WI38 (cell line): ENCODE data around the gene ZNF598.
A peak's percentile ranks its signal among the peaks of the same experiment; 100 is the strongest.

Experiments used
- H3K4me3 ChIP-seq: 2 replicates; pipeline ENCODE4 v1.5.1; 2011; ENCODE audit warnings: low read depth, mild to moderate bottlenecking, control low read depth, low read length
- CTCF ChIP-seq: IDR thresholded peaks from 2 replicates; pipeline ENCODE4 v1.5.1; 2012; ENCODE audit warnings: low read depth, mild to moderate bottlenecking, control low read depth, low read length

Gene ZNF598

GRCh38 chr16:1984347-1985225 lies 25.0 kb downstream of the ZNF598 start:
- no peak for TF ChIP-seq CTCF
- H3K4me3 ChIP-seq = peak overlapping the region; percentile 74

- peak within 1 kb of the TSS; percentile 74 for H3K4me3 ChIP-seq
- peak; percentile 27; the same call in 1 of the 2 replicates for TF ChIP-seq CTCF
Measured at GRCh38 chr16:1983544-1984346, 25.9 kb downstream of the ZNF598 start, which contains the start of gene GFER. TSS of gene GFER (plus strand) at chr16:1984193. CDS start at chr16:1984219, 26 bp downstream.

- no peak for TF ChIP-seq CTCF
- H3K4me3 ChIP-seq = peak overlapping the region; percentile 62
Measured at GRCh38 chr16:1982991-1983543, 26.6 kb downstream of the ZNF598 start.

GRCh38 chr16:1982013-1982433 lies 27.6 kb downstream of the ZNF598 start:
- TF ChIP-seq CTCF = no peak
- H3K4me3 ChIP-seq = no peak overlapping the region

GRCh38 chr16:1981398-1981836 lies 28.2 kb downstream of the ZNF598 start, which contains the start of gene NOXO1:
TSS of gene NOXO1 (minus strand) at chr16:1981469. CDS start at chr16:1981179, 290 bp downstream.
- TF ChIP-seq CTCF = no peak
- H3K4me3 ChIP-seq = no peak within 1 kb of the TSS

- H3K4me3 ChIP-seq = no peak overlapping the region
- no peak for TF ChIP-seq CTCF
Measured at GRCh38 chr16:1980770-1981087, 28.9 kb downstream of the ZNF598 start.
